SK-N-SH (cell line): Measurements from ENCODE around the gene RASGEF1C. TPM values are rescaled to one million over a fixed set of nuclear protein-coding genes. Genes with fewer than 3 reads are reported as not detected.

Experiments
- CTCF ChIA-PET: fragments of 300-600, 350-600 bp; formaldehyde crosslinking; extraction: SDS; loops from one replicate; lab custom pipeline; 2021; lab: Yijun Ruan, JAX
- POLR2A ChIA-PET: fragments of 350-600 bp; sonication (Branson Sonifier 250); formaldehyde crosslinking; extraction: SDS; loops from one replicate; lab custom pipeline; 2020; ENCODE audit warnings: antibody characterized with exemption, inconsistent platforms; lab: Yijun Ruan, JAX
- DNase-seq: peaks from one replicate; pipeline ENCODE4 v3.0.0; 2012
- H2AFZ ChIP-seq: fragments of 200-600 bp; sonication (generic); 2 replicates; pipeline ENCODE4 v1.8.1; 2016; ENCODE audit warnings: antibody characterized with exemption, mild to moderate bottlenecking, low read depth
- H3F3A ChIP-seq: fragments of 200-600 bp; sonication (generic); replicated peaks from 2 replicates; pipeline ENCODE3; 2016; ENCODE audit warnings: antibody characterized with exemption, mild to moderate bottlenecking; ENCODE audit not compliant: insufficient read depth
- H3K27ac ChIP-seq, 2 experiments: fragments of 200-500 bp in 1 of 2; fragments of 200-600 bp in 1 of 2; sonication (Bioruptor generic) in 1 of 2; sonication (generic), shearing (Covaris generic) in 1 of 2; 2 replicates each; pipeline versions ENCODE4 v1.5.1 to v1.6.1; 2014 to 2016; ENCODE audit warnings: low read depth in 2 of 2, inconsistent platforms in 1 of 2, low read length in 1 of 2, mild to moderate bottlenecking in 1 of 2, mixed read lengths in 1 of 2
- H3K27me3 ChIP-seq: fragments of 200-600 bp; sonication (generic), shearing (Covaris generic); 2 replicates; pipeline ENCODE4 v1.6.1; 2016; ENCODE audit warnings: mixed run types; ENCODE audit not compliant: insufficient read depth
- H3K36me3 ChIP-seq, 2 experiments: fragments of 200-500 bp in 1 of 2; fragments of 200-600 bp in 1 of 2; sonication (Bioruptor generic) in 1 of 2; sonication (generic) in 1 of 2; replicated peaks in 1 of 2; 2 replicates each; pipeline versions ENCODE3 to v1.5.1; 2014 to 2016; ENCODE audit warnings: low read length in 1 of 2, mild to moderate bottlenecking in 1 of 2; ENCODE audit not compliant: insufficient read depth in 2 of 2, control insufficient read depth in 1 of 2
- H3K4me1 ChIP-seq, 2 experiments: fragments of 200-500 bp in 1 of 2; fragments of 200-600 bp in 1 of 2; sonication (Bioruptor generic) in 1 of 2; sonication (generic), shearing (Covaris generic) in 1 of 2; 2 replicates each; pipeline versions ENCODE4 v1.5.1 to v1.6.1; 2014 to 2016; ENCODE audit warnings: low read depth in 1 of 2, low read length in 1 of 2, mixed run types in 1 of 2; ENCODE audit not compliant: insufficient read depth in 2 of 2, control insufficient read depth in 1 of 2
- H3K4me2 ChIP-seq: fragments of 200-600 bp; sonication (generic), shearing (Covaris generic); 2 replicates; pipeline ENCODE4 v1.6.1; 2017; ENCODE audit warnings: mixed run types
- H3K4me3 ChIP-seq, 2 experiments: fragments of 200-500 bp in 1 of 2; fragments of 200-600 bp in 1 of 2; sonication (Bioruptor generic) in 1 of 2; sonication (generic), shearing (Covaris generic) in 1 of 2; 2 replicates each; pipeline versions ENCODE4 v1.5.1 to v1.8.1; 2014 to 2016; ENCODE audit warnings: low read depth in 2 of 2, inconsistent platforms in 1 of 2, low read length in 1 of 2, mild to moderate bottlenecking in 1 of 2, mixed read lengths in 1 of 2, moderate library complexity in 1 of 2
- H3K79me2 ChIP-seq: fragments of 200-600 bp; sonication (generic); 2 replicates; pipeline ENCODE4 v1.8.1; 2017; ENCODE audit warnings: mild to moderate bottlenecking; ENCODE audit not compliant: insufficient read depth
- H3K9ac ChIP-seq: fragments of 200-600 bp; sonication (generic); 2 replicates; pipeline ENCODE4 v1.6.1; 2017; ENCODE audit warnings: mixed run types
- H3K9me2 ChIP-seq: fragments of 200-600 bp; sonication (generic); 2 replicates; pipeline ENCODE4 v1.6.1; 2017; ENCODE audit warnings: mixed run types
- H3K9me3 ChIP-seq: fragments of 200-600 bp; sonication (generic); 2 replicates; pipeline ENCODE4 v1.6.1; 2017; ENCODE audit warnings: mixed run types, mild to moderate bottlenecking, moderate library complexity
- H4K20me1 ChIP-seq: fragments of 200-600 bp; sonication (generic); 2 replicates; pipeline ENCODE4 v1.6.1; 2017; ENCODE audit warnings: mild to moderate bottlenecking, mixed run types; ENCODE audit not compliant: insufficient read depth
- CHD2 ChIP-seq: fragments of 150-350 bp; IDR thresholded peaks from 2 replicates; pipeline ENCODE4 v1.6.1; 2018; ENCODE audit warnings: low read length; ENCODE audit not compliant: partially characterized antibody
- ELF1 ChIP-seq: IDR thresholded peaks from 2 replicates; pipeline ENCODE4 v1.4.0; 2012
- EP300 ChIP-seq, 2 experiments: IDR thresholded peaks; 2 replicates each; pipeline versions ENCODE4 v1.4.0 to v1.6.1; 2012; ENCODE audit warnings: borderline replicate concordance in 1 of 2, low read depth in 1 of 2, low read length in 1 of 2
- EZH2phosphoT487 ChIP-seq: fragments of 200-600 bp; sonication (generic); IDR thresholded peaks from 2 replicates; pipeline ENCODE4 v1.6.1; 2017; ENCODE audit warnings: low read depth, mixed run types, mild to moderate bottlenecking, antibody characterized with exemption, moderate library complexity, borderline replicate concordance
- FOSL2 ChIP-seq: IDR thresholded peaks from 2 replicates; pipeline ENCODE4 v1.4.0; 2012; ENCODE audit warnings: low read depth, mild to moderate bottlenecking, moderate library complexity, borderline replicate concordance
- FOXM1 ChIP-seq: IDR thresholded peaks from 2 replicates; pipeline ENCODE4 v1.4.0; 2012; ENCODE audit warnings: low read depth, mild to moderate bottlenecking
- GABPA ChIP-seq: IDR thresholded peaks from 2 replicates; pipeline ENCODE4 v1.4.0; 2012; ENCODE audit warnings: low read depth, mild to moderate bottlenecking
- GATA2 ChIP-seq: sonication (generic); formaldehyde crosslinking; IDR thresholded peaks from 2 replicates; pipeline ENCODE4 v1.5.0; 2020; ENCODE audit warnings: mild to moderate bottlenecking, missing genetic modification reagents
- MEF2A ChIP-seq: IDR thresholded peaks from 2 replicates; pipeline ENCODE4 v1.4.0; 2012; ENCODE audit warnings: low read depth, borderline replicate concordance
- MXI1 ChIP-seq: IDR thresholded peaks from 2 replicates; pipeline ENCODE4 v1.6.1; 2012; ENCODE audit warnings: mild to moderate bottlenecking, low read depth, low read length, improper control_type of control experiment
- NFIC ChIP-seq: IDR thresholded peaks from 2 replicates; pipeline ENCODE4 v1.4.0; 2012; ENCODE audit warnings: borderline replicate concordance
- NRF1 ChIP-seq: IDR thresholded peaks from 2 replicates; pipeline ENCODE4 v1.6.1; 2012; ENCODE audit warnings: low read depth, mild to moderate bottlenecking, low read length
- RAD21 ChIP-seq: IDR thresholded peaks from 2 replicates; pipeline ENCODE4 v1.6.1; 2012; ENCODE audit warnings: mild to moderate bottlenecking, low read length
- RCOR1 ChIP-seq: fragments of 150-350 bp; IDR thresholded peaks from 2 replicates; pipeline ENCODE4 v1.6.1; 2017; ENCODE audit warnings: antibody characterized with exemption, low read length
- RFX5 ChIP-seq: IDR thresholded peaks from 2 replicates; pipeline ENCODE4 v1.6.1; 2012; ENCODE audit warnings: mild to moderate bottlenecking, improper control_type of control experiment, low read length
- RXRA ChIP-seq: IDR thresholded peaks from 2 replicates; pipeline ENCODE4 v1.4.0; 2012; ENCODE audit warnings: low read depth, mild to moderate bottlenecking, borderline replicate concordance
- TAF1 ChIP-seq: IDR thresholded peaks from 2 replicates; pipeline ENCODE4 v1.6.1; 2012; ENCODE audit warnings: low read depth, mild to moderate bottlenecking, low read length, moderate library complexity, borderline replicate concordance
- TCF12 ChIP-seq: IDR thresholded peaks from 2 replicates; pipeline ENCODE4 v1.4.0; 2012
- TEAD4 ChIP-seq: IDR thresholded peaks from 2 replicates; pipeline ENCODE4 v1.4.0; 2012; ENCODE audit warnings: mild to moderate bottlenecking, borderline replicate concordance; ENCODE audit not compliant: insufficient read depth
- WGBS: methylation state at CpG from one replicate; pipeline ENCODE4 v1.1.6; 2017; ENCODE audit warnings: low lambda C conversion rate; 5-methylcytosine and 5-hydroxymethylcytosine counted together
- polyA plus RNA-seq, 3 experiments: library from polyadenylated mRNA; depleted of rRNA; stranded (reverse); fragments of >200 nt; gene quantifications; 2 replicates each; pipeline ENCODE4 v1.2.3, GENCODE V29; 2012
- TF ChIP-seq, protein P1 (sequence below): fragments of 150-350 bp; IDR thresholded peaks from 2 replicates; pipeline ENCODE4 v1.6.1; 2017; ENCODE audit warnings: antibody characterized with exemption, low read length, low read depth, borderline replicate concordance
- TF ChIP-seq, protein P2 (sequence below): IDR thresholded peaks from 2 replicates; pipeline ENCODE4 v1.4.0; 2012; ENCODE audit warnings: low read depth, borderline replicate concordance
- TF ChIP-seq, protein P3 (sequence below): fragments of 200-600 bp; sonication (generic); IDR thresholded peaks from 2 replicates; pipeline ENCODE4 v1.6.1; 2017; ENCODE audit warnings: antibody characterized with exemption, mild to moderate bottlenecking, moderate library complexity
- TF ChIP-seq, protein P4 (sequence below): fragments of 150-350 bp; IDR thresholded peaks from 2 replicates; pipeline ENCODE4 v1.6.1; 2016; ENCODE audit warnings: mild to moderate bottlenecking, low read depth, low read length

RASGEF1C gene
- polyA plus RNA-seq, 1 of the 3 experiments (the other 2 are of a cell fraction): not detected

DNA sequence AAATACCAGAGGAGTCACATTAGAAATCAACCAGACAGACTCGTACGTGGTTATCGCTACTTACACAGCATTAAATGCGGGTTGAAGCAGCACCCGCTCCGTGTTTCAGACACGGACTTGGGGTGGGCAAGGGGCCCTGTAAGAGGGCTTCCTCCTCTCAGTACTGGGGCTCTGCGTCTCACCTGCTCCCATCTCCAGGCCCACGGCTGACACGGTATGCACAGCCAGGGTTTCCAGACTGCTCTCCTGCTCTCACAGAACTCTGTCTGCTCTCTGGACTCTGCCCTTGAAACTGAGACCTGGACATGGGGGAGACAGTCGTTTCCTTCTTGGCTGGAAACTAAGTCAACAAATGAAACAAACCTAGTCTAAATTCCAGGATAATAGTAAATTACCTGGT, 24.7 kb upstream of the RASGEF1C start:
- H3K36me3 ChIP-seq: peaks cover 35 to 37% of the 10 kb centered on the region in 2 experiments
- CTCF ChIA-PET: no interaction called here
- WGBS: 94% methylated on average over 8 of the region's 11 CpGs
- DNase-seq: no peak
- H3K9ac ChIP-seq: no peak overlapping the region
- H3K27me3 ChIP-seq: no peaks in the 10 kb centered on the region
- H2AFZ ChIP-seq: no peak overlapping the region
- H3K4me1 ChIP-seq: no peaks in the 10 kb centered on the region
- H3K4me3 ChIP-seq: no peak overlapping the region
- H3K79me2 ChIP-seq: no peaks in the 10 kb centered on the region
- TF ChIP-seq, protein P1, sequence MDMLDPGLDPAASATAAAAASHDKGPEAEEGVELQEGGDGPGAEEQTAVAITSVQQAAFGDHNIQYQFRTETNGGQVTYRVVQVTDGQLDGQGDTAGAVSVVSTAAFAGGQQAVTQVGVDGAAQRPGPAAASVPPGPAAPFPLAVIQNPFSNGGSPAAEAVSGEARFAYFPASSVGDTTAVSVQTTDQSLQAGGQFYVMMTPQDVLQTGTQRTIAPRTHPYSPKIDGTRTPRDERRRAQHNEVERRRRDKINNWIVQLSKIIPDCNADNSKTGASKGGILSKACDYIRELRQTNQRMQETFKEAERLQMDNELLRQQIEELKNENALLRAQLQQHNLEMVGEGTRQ: no peak
- no peak for TF ChIP-seq RCOR1
- TF ChIP-seq RFX5: no peak
- no peak for TF ChIP-seq GATA2 (CRISPR knock-in tag)
- TF ChIP-seq, protein P2, sequence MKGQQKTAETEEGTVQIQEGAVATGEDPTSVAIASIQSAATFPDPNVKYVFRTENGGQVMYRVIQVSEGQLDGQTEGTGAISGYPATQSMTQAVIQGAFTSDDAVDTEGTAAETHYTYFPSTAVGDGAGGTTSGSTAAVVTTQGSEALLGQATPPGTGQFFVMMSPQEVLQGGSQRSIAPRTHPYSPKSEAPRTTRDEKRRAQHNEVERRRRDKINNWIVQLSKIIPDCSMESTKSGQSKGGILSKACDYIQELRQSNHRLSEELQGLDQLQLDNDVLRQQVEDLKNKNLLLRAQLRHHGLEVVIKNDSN: no peak
- no peak for TF ChIP-seq TCF12
- TF ChIP-seq FOSL2: no peak
- TF ChIP-seq, protein P3, sequence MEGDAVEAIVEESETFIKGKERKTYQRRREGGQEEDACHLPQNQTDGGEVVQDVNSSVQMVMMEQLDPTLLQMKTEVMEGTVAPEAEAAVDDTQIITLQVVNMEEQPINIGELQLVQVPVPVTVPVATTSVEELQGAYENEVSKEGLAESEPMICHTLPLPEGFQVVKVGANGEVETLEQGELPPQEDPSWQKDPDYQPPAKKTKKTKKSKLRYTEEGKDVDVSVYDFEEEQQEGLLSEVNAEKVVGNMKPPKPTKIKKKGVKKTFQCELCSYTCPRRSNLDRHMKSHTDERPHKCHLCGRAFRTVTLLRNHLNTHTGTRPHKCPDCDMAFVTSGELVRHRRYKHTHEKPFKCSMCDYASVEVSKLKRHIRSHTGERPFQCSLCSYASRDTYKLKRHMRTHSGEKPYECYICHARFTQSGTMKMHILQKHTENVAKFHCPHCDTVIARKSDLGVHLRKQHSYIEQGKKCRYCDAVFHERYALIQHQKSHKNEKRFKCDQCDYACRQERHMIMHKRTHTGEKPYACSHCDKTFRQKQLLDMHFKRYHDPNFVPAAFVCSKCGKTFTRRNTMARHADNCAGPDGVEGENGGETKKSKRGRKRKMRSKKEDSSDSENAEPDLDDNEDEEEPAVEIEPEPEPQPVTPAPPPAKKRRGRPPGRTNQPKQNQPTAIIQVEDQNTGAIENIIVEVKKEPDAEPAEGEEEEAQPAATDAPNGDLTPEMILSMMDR: no peak
- no peak for TF ChIP-seq EZH2phosphoT487
- TF ChIP-seq CHD2: no peak
- TF ChIP-seq ELF1: no peak
- TF ChIP-seq TAF1: no peak
- H3K27ac ChIP-seq: no peak overlapping the region
- H3F3A ChIP-seq: no peaks in the 10 kb centered on the region
- H3K9me2 ChIP-seq: no peaks in the 10 kb centered on the region
- no peaks in the 10 kb centered on the region for H3K9me3 ChIP-seq
- H3K4me2 ChIP-seq: no peak overlapping the region
- no peaks in the 10 kb centered on the region for H4K20me1 ChIP-seq
- POLR2A ChIA-PET: no interaction called here

DNA sequence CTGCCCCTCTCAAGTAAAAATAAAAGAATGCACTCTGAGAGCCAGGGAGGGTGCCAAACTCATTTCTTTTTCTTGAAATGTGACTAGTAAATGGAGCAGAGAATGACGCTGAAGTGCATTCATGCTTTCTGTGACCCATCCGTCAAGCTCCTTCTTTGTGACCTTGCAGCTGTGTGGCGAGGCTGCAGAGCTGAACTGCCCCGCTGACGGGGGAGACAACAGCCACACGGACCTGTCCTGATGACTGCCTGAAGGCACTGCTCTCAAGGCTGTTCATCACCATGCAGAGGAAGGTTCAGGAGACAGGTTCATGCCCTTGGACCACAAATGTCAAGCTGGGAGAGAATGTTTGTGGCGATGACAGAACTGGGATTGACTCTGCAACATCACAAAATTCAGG, 21.0 kb upstream of the RASGEF1C start:
- Histone ChIP-seq H3K4me3 (no peak overlapping the region), H3K4me1 (no peaks in the 10 kb centered on the region), H3K9me2 (no peaks in the 10 kb centered on the region), H3F3A (no peaks in the 10 kb centered on the region), H3K27me3 (no peaks in the 10 kb centered on the region), H3K36me3 (peaks cover 12 to 14% of the 10 kb centered on the region in 2 experiments), H3K27ac (no peak overlapping the region), H3K79me2 (no peaks in the 10 kb centered on the region), H4K20me1 (no peaks in the 10 kb centered on the region), H3K9ac (no peak overlapping the region), H3K4me2 (no peak overlapping the region), H2AFZ (no peak overlapping the region), H3K9me3 (no peaks in the 10 kb centered on the region)
- TF ChIP-seq TAF1: no peak
- TF ChIP-seq FOXM1: no peak
- TF ChIP-seq TEAD4: no peak
- TF ChIP-seq NRF1: no peak
- no peak for TF ChIP-seq MXI1
- TF ChIP-seq, protein P4, sequence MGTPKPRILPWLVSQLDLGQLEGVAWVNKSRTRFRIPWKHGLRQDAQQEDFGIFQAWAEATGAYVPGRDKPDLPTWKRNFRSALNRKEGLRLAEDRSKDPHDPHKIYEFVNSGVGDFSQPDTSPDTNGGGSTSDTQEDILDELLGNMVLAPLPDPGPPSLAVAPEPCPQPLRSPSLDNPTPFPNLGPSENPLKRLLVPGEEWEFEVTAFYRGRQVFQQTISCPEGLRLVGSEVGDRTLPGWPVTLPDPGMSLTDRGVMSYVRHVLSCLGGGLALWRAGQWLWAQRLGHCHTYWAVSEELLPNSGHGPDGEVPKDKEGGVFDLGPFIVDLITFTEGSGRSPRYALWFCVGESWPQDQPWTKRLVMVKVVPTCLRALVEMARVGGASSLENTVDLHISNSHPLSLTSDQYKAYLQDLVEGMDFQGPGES: no peak
- TF ChIP-seq, protein P3: no peak
- no peak for TF ChIP-seq NFIC
- TF ChIP-seq RAD21: no peak
- no peak for TF ChIP-seq GABPA
- TF ChIP-seq RCOR1: no peak
- TF ChIP-seq MEF2A: no peak
- TF ChIP-seq RXRA: no peak
- TF ChIP-seq EP300 (IDR thresholded peaks at IDR 0.05; ENCODE audit: borderline replicate concordance in 1 of 2, low read depth in 1 of 2, low read length in 1 of 2): no peak
- DNase-seq: no peak
- POLR2A ChIA-PET: no interaction called here
- WGBS: 78% methylated on average over 5 of the region's 7 CpGs
- CTCF ChIA-PET: interaction anchor here (0.6 to 2.2 kb wide), 4 partner anchors 21 to 104 kb away, joined by 3 to 9 read pairs (median 4); partner anchors contain the start of gene RASGEF1C
